ENCODE data around the gene ATP2A2. TPM values are rescaled to one million over a fixed set of nuclear protein-coding genes. Genes with fewer than 3 reads are reported as not detected.

Gene ATP2A2
- polyA plus RNA-seq (2011; rRNA removed) (139 and 143 TPM in 2 replicates), polyA minus RNA-seq (2011; rRNA and poly(A)+ RNA removed) (191 and 196 TPM in 2 replicates)

- ChIA-PET CTCF (interaction anchor here (0.6 to 1.8 kb wide), 4 partner anchors 11 to 181 kb away, joined by 3 to 7 read pairs (median 5); no protein-coding TSS in a partner anchor), POLR2A (interaction anchor here (0.6 to 4.6 kb wide), 12 partner anchors 8 to 296 kb away, joined by 3 to 40 read pairs (median 5); partner anchors contain the start of gene IFT81)
- peak; percentile 55 for DNase-seq (ENCODE audit: low read depth, low spot score)
- H3K4me3 ChIP-seq (ENCODE audit: low read depth, low read length): peak within 1 kb of the TSS; percentile 90
- no peak for TF ChIP-seq CTCF (IDR thresholded peaks at IDR 0.05; ENCODE audit: low read depth, low read length)
- H3K27ac ChIP-seq (ENCODE audit: low read depth, low read length): peak within 1 kb of the TSS; percentile 69
- H3K9me3 ChIP-seq (ENCODE audit: control insufficient read depth, insufficient read depth, low read length): no peaks in the 10 kb centered on the region
- no peaks in the 10 kb centered on the region for H3K27me3 ChIP-seq (ENCODE audit: control insufficient read depth, insufficient read depth, low read length)
Observed at GRCh38 chr12:110280779-110281548, at the start of gene ATP2A2. ATP2A2 (plus strand) TSS chr12:110281247; CDS start chr12:110281790, 543 bp downstream.

GRCh38 chr12:110233212-110233903, 47.7 kb upstream of the ATP2A2 start:
- ChIA-PET POLR2A (no interaction called here), CTCF (interaction anchor here (0.8 to 2.9 kb wide), 2 partner anchors 9 to 198 kb away, joined by 3 to 15 read pairs; no protein-coding TSS in a partner anchor)
- Histone ChIP-seq H3K27ac (ENCODE audit: low read depth, low read length) (no peak overlapping the region), H3K9me3 (ENCODE audit: control insufficient read depth, insufficient read depth, low read length) (no peaks in the 10 kb centered on the region), H3K4me3 (ENCODE audit: low read depth, low read length) (no peak overlapping the region), H3K27me3 (ENCODE audit: control insufficient read depth, insufficient read depth, low read length) (no peaks in the 10 kb centered on the region)
- no peak for TF ChIP-seq CTCF (IDR thresholded peaks at IDR 0.05; ENCODE audit: low read depth, low read length)
- DNase-seq (ENCODE audit: low read depth, low spot score): no peak

GRCh38 chr12:110234331-110234751, 46.7 kb upstream of the ATP2A2 start:
- no peak overlapping the region for H3K4me3 ChIP-seq (ENCODE audit: low read depth, low read length)
- POLR2A ChIA-PET: no interaction called here
- DNase-seq (ENCODE audit: low read depth, low spot score): no peak
- H3K27ac ChIP-seq (ENCODE audit: low read depth, low read length): no peak overlapping the region
- TF ChIP-seq CTCF (IDR thresholded peaks at IDR 0.05; ENCODE audit: low read depth, low read length): no peak
- no peaks in the 10 kb centered on the region for H3K27me3 ChIP-seq (ENCODE audit: control insufficient read depth, insufficient read depth, low read length)
- CTCF ChIA-PET: interaction anchor here (1.0 to 2.9 kb wide), 2 partner anchors 10 to 197 kb away, joined by 6 to 15 read pairs; no protein-coding TSS in a partner anchor
- no peaks in the 10 kb centered on the region for H3K9me3 ChIP-seq (ENCODE audit: control insufficient read depth, insufficient read depth, low read length)

DNA sequence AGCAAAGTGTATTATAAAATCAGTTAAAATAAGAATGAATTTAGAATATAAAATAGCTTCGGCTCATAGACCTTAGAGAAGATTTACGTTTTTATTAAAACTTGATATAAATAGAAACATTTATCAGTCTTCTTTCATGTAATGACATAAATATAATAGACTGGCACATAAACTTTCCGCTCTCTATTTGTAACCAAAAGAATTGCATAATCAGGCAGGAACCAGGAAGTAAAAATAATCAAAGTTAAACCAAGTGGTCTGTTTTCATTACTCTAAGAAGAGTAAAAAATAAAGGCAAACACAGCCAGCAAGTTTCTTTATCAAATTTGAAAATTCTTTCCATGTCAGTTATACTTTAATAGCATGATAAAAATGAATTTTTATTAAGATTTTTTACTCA, 46.3 kb upstream of the ATP2A2 start:
- H3K9me3 ChIP-seq (ENCODE audit: control insufficient read depth, insufficient read depth, low read length): no peaks in the 10 kb centered on the region
- TF ChIP-seq CTCF (IDR thresholded peaks at IDR 0.05; ENCODE audit: low read depth, low read length): no peak
- H3K4me3 ChIP-seq (ENCODE audit: low read depth, low read length): no peak overlapping the region
- H3K27me3 ChIP-seq (ENCODE audit: control insufficient read depth, insufficient read depth, low read length): no peaks in the 10 kb centered on the region
- ChIA-PET POLR2A (no interaction called here), CTCF (interaction anchor here (1.0 to 2.9 kb wide), 2 partner anchors 10 to 197 kb away, joined by 6 to 15 read pairs; no protein-coding TSS in a partner anchor)
- DNase-seq (ENCODE audit: low read depth, low spot score): no peak
- no peak overlapping the region for H3K27ac ChIP-seq (ENCODE audit: low read depth, low read length)
